GM21515 (cell line): ENCODE results near the gene RHAG.

Source experiments
- ATAC-seq: cut with Tn5 transposase; IDR thresholded peaks from one replicate; pipeline ENCODE4 v1.9.1; 2021; ENCODE audit not compliant: unreplicated experiment

Gene RHAG

GRCh38 chr6:49565261-49565660 is 71.4 kb downstream of the RHAG start:
- no peak for ATAC-seq

- ATAC-seq: no peak
Observed at GRCh38 chr6:49564552-49564951, 72.1 kb downstream of the RHAG start.

DNA sequence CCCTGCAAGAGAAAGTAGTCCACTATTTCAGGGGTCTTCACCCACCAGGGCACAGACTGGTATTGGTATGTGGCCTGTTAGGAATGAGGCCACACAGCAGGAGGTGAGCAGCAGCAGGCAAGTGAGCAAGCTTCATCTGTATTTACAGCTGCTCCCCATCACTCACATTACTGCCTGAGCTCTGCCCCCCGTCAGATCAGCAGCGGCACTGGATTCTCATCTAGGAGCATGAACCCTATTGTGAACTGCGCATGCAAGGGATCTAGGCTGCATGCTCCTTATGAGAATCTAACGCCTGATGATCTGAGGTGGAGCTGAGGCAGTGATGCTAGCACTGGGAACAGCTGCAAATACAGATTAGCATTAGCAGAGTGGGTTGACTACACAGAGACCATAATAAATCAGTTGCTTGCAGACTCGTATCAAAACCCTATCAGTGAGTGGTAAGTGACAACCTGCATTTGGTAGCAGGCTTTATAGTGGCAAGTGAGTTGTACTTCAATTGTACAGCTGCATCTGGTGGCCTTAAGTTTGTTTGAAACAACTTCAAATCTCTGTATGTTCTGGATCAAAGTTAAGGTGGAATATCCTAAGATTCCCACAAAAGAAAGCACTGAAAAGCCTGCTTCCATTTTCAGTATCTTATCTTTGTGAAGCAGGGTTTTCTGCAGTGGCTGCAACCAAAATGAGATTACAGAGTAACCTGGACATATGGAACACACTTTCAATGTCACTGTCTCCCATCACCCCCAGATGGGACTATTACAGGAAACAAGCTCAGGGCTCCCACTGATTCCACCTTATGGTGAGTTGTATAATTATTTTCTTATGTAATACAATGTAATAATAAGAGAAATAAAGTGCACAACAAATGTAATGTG is 73.4 kb downstream of the RHAG start:
- no peak for ATAC-seq

DNA sequence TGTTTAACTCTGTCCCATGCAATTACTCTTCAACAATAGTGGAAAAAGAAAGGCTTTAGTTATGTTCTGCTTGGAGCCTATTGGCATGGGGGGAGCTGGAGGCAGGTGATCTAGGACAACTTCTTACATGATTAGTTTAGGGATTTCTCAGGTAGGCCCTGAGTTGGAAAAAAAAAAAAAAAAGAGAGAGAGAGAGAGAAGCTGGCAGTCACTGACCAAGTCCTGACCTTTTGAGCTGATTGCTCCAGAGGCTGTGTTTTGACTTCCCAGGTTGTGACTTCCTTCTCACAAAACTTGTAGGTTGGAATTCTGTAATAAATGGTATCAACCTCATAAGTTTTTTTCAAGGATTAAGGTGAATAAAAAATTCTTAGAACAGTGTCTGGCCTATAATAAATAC is 78.4 kb downstream of the RHAG start:
- no peak for ATAC-seq

DNA sequence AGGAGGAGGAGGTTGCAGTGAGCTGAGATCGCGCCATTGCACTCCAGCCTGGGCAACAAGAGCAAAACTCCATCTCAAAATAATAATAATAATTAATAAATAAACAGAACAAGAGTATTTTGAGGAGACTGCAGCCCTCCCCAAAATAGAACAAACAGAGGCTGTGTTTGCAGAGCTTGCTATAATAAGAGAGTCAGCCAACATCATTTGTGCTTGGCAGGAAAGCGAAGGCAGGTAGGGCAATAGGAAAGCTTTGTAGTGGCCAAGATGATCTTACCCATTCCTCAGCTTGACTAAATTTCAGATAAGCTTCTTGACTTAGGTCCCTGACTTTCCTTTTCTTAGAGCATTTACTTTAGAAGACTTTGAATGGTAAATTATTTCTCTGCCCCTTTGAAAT is 79.5 kb downstream of the RHAG start:
- ATAC-seq: no peak

DNA sequence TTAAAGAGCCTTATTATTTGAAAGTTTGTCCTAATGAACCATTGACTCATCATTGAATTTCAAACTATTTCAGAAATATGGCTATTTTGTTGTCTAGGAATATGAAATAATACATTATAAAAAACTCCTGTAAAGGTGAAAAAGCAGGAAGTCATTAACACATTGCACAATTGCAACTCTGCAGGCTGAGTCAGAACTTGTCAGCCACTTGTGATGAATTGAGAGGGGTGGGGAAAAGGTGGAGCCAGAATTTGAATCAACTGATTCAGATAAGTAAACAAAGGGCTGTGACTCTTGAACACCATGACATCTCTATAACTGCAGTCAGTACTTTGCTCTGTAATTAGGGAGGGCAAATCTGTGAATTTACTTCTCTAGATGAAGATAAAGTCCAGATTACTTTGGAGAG is 80.2 kb downstream of the RHAG start:
- ATAC-seq: no peak

- ATAC-seq: no peak
Observed at GRCh38 chr6:49555951-49556350, 80.7 kb downstream of the RHAG start.
